Uterus (tissue), 2 donors: ENCODE data around the gene LAMP5.

ENCODE experiments used
- CTCF ChIP-seq, 4 experiments: fragments of 200-600 bp in 2 of 4; fragments of 450-650 bp in 2 of 4; sonication (generic) in 2 of 4; IDR thresholded peaks; one replicate each; pipeline ENCODE4 v1.5.1; 2016 to 2019; ENCODE audit warnings: antibody characterized with exemption in 4 of 4, mild to moderate bottlenecking in 2 of 4, moderate library complexity in 1 of 4
- POLR2A ChIP-seq, 2 donors: fragments of 450-650 bp; IDR thresholded peaks; one replicate each; pipeline ENCODE4 v1.6.1; 2016; ENCODE audit warnings: antibody characterized with exemption in 2 of 2, mild to moderate bottlenecking in 1 of 2, moderate library complexity in 1 of 2

- TF ChIP-seq CTCF (IDR thresholded peaks at IDR 0.05) (no peak), POLR2A (IDR thresholded peaks at IDR 0.05) (no peak)
These were observed 36.5 kb downstream of the LAMP5 start for GRCh38 chr20:9550871-9551270.
